ENCODE measurements around the gene CROCC. TPM values are rescaled to one million over a fixed set of nuclear protein-coding genes. Genes with fewer than 3 reads are reported as not detected.
"Not testable (repeated sequence)": the region's sequence is repeated elsewhere in the genome, so short reads cannot be mapped to it uniquely, and the experiment has no call there.

CROCC gene
- total and polyA plus RNA-seq, 2 donors = 13.7 to 26.4 TPM

DNA sequence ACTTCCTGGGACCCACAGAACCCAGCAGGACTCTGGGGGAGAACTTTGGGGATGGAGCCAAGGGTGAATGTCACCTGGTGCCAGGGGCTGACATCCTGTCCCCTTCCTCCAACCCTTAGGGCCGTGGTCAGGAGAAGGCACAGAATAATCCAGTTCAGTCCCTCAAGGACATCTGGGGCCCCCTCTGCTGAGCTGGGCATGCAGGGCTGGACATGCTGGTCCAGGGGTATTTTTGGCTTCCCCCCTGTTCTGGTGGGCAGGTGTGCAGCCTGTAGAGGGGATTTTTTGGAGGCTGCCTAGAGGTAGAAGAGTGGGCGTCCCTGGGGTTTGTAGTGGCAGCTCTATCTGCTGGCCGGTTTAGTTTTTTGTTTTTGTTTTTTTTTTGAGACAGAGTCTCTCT is 3.4 kb upstream of the CROCC start:
- WGBS = 76% methylated on average over 3 of the region's 3 CpGs
- Histone ChIP-seq H3K4me3 (ENCODE audit: low read depth, low read length) (no peak overlapping the region), H3K36me3 (ENCODE audit: insufficient read depth) (no peaks in the 10 kb centered on the region), H3K27ac (ENCODE audit: low read depth) (no peak overlapping the region), H3K4me1 (ENCODE audit: insufficient read depth) (no peaks in the 10 kb centered on the region)
- DNase-seq (ENCODE audit: extremely low spot score) = no peak

DNA sequence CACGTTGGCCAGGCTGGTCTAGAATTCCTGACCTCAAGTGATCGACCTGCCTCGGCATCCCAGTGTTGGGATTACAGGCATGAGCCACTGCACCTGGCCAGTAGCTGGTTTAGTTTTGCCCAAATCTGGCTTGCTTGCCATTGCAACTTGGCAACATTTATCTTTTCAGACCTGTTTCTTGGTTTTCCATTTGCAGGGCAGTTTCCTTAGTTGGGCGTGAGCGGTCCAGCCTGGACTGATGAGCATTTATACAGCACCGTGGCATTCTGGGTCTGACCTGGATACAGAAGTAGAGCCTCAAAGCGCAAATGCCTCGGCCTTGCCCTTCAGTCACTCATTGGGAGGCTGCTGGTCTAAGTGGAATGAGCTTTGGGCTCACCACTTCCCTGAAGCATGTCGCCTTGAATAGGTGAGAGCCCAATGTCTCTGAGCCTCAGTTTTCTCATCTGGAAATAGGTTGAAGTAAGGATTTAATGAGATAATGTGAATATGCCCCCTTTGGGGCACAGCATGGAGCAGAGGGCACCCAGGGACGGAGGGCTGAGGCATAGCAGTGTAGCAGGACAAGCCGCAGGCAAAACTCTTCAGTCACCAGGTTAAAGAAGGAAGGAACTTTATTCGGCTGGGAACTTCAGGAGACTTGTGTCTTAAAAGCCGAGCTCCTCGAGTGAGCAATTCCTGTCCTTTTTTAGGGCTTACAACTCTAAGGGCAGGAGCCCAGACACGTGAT is 2.6 kb upstream of the CROCC start:
- H3K4me3 ChIP-seq (ENCODE audit: low read depth, low read length); H3K27ac ChIP-seq (ENCODE audit: low read depth); H3K36me3 ChIP-seq (ENCODE audit: insufficient read depth); H3K4me1 ChIP-seq (ENCODE audit: insufficient read depth); DNase-seq (ENCODE audit: extremely low spot score): not testable (repeated sequence)
- 87% methylated on average over 15 of the region's 15 CpGs for WGBS

DNA sequence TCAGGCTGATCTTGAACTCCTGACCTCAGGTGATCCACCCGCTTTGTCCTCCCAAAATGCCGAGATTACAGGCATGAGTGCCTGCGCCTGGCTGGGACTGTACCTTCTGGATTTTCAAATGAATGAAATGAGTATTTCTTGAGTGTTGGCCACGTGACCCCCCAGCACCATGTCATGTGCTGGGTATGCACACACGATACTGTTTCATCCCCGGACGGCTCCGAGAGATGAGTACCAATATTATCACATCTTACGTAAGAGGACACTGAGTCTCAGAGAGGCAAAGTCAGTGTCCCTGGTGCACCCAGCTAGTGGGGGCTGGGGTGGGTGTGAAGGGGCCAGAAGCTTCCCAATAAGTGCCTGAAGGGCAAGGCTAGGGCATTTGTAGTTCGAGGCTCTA is 780 bp upstream of the CROCC start:
- Histone ChIP-seq H3K27ac (ENCODE audit: low read depth) (no peak overlapping the region), H3K4me3 (ENCODE audit: low read depth, low read length) (no peak overlapping the region), H3K36me3 (ENCODE audit: insufficient read depth) (no peaks in the 10 kb centered on the region), H3K4me1 (ENCODE audit: insufficient read depth) (no peaks in the 10 kb centered on the region)
- DNase-seq (ENCODE audit: extremely low spot score) = no peak
- WGBS = 92% methylated on average over 10 of the region's 10 CpGs

DNA sequence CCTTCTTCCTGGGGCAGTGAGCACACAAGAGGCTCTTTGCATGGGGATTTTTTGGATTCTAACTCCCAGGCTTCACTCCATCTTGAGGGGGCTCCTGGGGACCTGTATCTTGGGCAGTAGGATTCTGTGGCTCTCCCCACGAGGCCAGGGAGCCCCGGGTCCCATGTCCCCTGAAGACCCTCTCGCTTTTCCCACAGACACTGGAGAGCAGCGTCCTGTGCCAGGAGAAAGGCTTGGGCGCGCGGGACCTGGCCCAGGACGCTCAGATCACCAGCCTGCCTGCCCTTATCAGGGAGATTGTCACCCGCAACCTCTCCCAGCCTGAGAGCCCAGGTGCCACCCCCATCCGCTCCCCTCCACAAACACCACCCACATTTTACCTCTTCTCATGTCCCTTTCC is 735 bp downstream of the CROCC start:
- no peak for DNase-seq (ENCODE audit: extremely low spot score)
- WGBS = 93% methylated on average over 10 of the region's 10 CpGs
- Histone ChIP-seq H3K27ac (ENCODE audit: low read depth) (no peak overlapping the region), H3K4me1 (ENCODE audit: insufficient read depth) (no peaks in the 10 kb centered on the region), H3K4me3 (ENCODE audit: low read depth, low read length) (no peak overlapping the region), H3K36me3 (ENCODE audit: insufficient read depth) (no peaks in the 10 kb centered on the region)

DNA sequence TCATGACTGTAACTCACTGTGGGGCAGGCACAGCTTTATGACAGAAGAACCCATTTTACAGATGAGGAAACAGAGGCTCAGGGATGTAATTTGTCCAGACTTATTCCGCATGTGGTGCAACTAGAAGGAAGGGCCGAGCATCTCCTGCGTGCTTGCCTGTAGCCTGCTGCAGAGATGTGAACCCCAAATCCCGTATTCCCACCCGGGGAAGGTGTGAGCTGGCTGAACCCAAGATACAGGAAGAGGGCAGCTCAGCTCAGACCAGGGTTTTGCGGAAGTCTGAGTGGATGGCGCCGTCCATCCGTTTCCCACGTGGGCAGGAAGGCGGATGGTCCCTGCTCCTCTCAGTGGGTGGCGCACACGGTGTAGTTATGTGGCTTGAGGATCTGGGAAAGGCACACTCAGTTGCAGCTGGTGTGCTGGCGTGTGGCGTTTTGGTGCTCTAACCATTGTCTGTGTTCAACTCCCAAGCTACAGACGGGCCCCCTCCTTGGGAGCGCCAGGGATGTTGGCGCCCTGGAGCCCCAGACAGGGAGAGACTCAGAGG is 1.2 kb downstream of the CROCC start:
- Histone ChIP-seq H3K36me3 (ENCODE audit: insufficient read depth) (no peaks in the 10 kb centered on the region), H3K27ac (ENCODE audit: low read depth) (no peak overlapping the region), H3K4me1 (ENCODE audit: insufficient read depth) (no peaks in the 10 kb centered on the region), H3K4me3 (ENCODE audit: low read depth, low read length) (no peak overlapping the region)
- WGBS = 87% methylated on average over 18 of the region's 18 CpGs
- no peak for DNase-seq (ENCODE audit: extremely low spot score)

DNA sequence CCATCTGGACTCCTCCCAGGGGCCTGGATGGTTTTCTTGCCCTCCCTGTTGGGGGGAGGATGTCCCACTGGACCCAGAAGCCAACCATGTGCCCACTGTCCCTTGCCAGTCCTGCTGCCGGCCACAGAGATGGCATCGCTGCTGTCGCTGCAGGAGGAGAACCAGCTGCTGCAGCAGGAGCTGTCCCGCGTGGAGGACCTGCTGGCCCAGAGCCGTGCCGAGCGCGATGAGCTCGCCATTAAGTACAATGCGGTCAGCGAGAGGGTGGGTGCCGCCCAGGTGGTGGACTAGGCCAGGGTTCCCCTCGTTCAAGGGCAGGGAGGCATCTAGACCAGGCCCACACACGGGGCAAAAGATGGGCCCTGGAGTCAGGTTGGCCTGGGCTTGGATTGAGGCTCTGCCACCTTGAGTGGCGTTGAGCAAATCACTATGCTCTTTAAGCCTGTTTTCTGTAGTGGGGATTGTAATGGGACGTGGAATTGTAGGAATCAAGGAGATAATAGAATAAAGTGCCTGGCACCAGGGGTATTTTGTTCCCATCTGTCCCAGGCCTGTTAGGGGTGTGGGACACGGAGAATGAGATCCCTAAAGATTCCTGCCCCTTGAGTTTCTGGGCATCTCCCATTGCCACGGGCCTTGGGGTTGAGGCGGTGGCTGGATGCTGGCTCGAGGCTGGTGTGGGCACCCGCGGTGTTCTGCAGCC is 2.6 kb downstream of the CROCC start:
- WGBS = 89% methylated on average over 23 of the region's 23 CpGs
- no peak for DNase-seq (ENCODE audit: extremely low spot score)
- Histone ChIP-seq H3K4me1 (ENCODE audit: insufficient read depth) (no peaks in the 10 kb centered on the region), H3K27ac (ENCODE audit: low read depth) (no peak overlapping the region), H3K4me3 (ENCODE audit: low read depth, low read length) (no peak overlapping the region), H3K36me3 (ENCODE audit: insufficient read depth) (no peaks in the 10 kb centered on the region)

DNA sequence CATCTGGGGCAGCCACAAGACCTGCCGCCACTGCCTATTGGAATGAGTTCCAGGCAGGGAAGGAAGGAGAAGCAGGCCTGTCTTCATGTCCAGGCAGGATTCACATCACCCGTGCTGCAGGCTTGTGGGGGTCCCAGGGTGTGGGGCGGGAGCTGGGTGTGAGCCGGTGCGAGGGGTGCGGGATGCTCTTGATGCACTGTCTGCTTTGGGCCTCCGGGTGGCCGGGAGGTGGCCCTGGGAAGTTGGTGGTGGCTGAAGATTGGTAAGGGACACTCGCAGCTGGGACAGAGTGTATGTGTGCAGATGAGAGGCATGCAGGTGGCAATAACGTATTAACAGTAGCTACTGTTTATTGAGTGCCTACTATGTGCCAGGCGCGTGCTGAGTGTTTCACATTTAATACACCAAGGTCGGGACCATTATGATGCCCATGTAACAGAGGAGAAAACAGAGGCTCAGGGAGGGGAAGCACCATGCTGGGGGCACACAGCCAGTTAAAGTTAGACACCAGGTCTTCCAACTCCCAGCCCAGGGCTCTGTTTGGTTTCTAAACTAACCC is 3.3 kb downstream of the CROCC start:
- no peak for DNase-seq (ENCODE audit: extremely low spot score)
- WGBS = 86% methylated on average over 13 of the region's 13 CpGs
- Histone ChIP-seq H3K36me3 (ENCODE audit: insufficient read depth) (no peaks in the 10 kb centered on the region), H3K4me1 (ENCODE audit: insufficient read depth) (no peaks in the 10 kb centered on the region), H3K4me3 (ENCODE audit: low read depth, low read length) (no peak overlapping the region), H3K27ac (ENCODE audit: low read depth) (no peak overlapping the region)

DNA sequence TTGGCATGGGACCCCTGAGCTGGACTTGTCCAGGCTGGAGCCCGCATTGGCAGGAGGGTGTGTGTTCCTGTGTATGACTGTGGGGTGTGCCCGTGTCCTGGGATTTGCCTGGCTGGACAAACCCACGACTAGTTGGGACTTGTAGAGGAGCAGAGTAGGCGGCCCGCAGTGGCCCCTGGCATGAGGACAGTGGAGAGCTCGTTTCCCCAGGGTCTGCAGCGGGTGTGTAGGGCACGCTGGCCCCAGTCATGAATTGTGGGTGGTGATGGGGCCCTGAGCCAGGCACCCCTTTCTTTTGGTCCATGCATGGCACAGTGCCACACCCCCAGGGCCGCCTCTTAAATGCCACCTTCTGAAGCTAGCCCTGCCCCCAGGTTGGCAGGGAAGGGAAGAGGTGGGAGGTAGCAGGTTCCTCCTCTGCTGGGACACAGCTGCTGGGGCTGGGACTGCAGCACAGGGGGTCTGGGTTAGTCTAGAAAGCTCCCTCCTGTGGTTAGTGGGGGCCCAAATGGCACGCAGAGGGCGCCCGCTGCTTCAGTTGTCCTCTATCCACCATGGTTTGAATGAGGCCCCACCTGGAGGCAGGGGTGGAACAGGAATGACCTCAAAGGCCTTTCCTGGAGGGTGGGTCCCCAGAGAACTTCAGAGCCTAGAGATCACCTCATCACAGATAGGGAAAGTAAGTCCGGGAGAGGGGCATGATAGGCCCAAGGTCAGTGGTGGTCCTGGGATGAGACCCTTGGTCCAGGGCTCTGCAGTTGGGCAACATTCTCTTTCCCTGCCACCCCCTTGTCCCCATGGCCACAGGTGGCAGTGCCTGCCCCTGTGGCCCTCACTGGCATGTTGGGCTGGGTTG is 4.1 kb downstream of the CROCC start:
- H3K4me1 ChIP-seq (ENCODE audit: insufficient read depth) = no peaks in the 10 kb centered on the region
- H3K4me3 ChIP-seq (ENCODE audit: low read depth, low read length) = no peak overlapping the region
- H3K27ac ChIP-seq (ENCODE audit: low read depth) = no peak overlapping the region
- no peaks in the 10 kb centered on the region for H3K36me3 ChIP-seq (ENCODE audit: insufficient read depth)
- 88% methylated on average over 13 of the region's 13 CpGs for WGBS
- DNase-seq (ENCODE audit: extremely low spot score) = peak; percentile 66

DNA sequence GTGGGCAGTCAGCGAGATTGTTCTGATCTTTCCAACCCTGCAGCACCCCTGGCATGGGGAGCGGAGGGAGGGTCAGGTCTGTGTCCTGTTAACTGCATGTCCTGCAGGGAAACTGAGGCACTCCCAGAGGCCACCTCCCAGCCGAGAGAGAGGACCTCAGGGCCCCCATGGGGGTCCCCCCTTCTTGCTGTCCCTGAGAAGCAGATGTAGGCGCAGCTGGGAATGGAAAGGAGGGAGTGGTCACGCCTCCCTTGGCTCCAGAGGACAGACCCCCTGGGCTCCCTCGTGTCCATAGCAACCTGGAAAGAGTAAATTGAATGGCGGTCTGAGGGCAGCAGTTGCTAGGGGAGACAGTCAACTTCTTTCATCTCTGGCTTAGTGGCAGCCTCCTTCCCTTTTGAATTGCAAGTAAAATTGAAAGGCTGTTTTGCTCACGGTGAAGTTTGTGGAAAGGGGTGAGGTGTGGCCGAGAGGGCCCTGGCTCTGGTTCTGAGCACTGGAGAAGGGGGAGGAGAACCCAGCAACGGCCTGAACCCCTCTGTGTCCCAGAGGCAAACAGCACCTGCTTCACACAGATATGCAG is 4.9 kb downstream of the CROCC start:
- no peaks in the 10 kb centered on the region for H3K36me3 ChIP-seq (ENCODE audit: insufficient read depth)

DNA sequence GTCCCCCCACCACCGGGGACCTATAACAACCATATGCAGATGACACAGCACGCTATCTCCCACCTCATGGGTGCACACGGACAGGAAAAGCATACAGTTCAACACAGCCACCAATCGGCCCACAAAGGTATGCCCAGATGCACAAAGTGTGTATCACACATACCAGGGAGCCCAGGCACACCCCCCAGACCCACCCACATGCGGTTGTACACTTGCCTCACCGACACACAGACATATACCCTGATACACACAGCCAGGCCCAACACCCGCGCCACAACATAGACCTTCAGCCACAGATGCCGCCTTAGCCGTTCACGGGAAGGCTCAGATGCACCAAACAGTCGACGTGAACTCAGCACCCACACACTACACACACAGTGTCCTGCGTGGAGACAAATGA is 5.5 kb downstream of the CROCC start:
- DNase-seq (ENCODE audit: extremely low spot score) = no peak
- 90% methylated on average over 14 of the region's 14 CpGs for WGBS
- Histone ChIP-seq H3K4me1 (ENCODE audit: insufficient read depth) (no peaks in the 10 kb centered on the region), H3K27ac (ENCODE audit: low read depth) (no peak overlapping the region), H3K4me3 (ENCODE audit: low read depth, low read length) (no peak overlapping the region), H3K36me3 (ENCODE audit: insufficient read depth) (no peaks in the 10 kb centered on the region)

More for the DNA sequence above, 4.9 kb downstream of the CROCC start:
- 63% methylated on average over 10 of the region's 10 CpGs for WGBS
- no peak overlapping the region for H3K4me3 ChIP-seq (ENCODE audit: low read depth, low read length)
- no peaks in the 10 kb centered on the region for H3K4me1 ChIP-seq (ENCODE audit: insufficient read depth)
- peak; percentile 69 for DNase-seq (ENCODE audit: extremely low spot score)
- H3K27ac ChIP-seq (ENCODE audit: low read depth) = no peak overlapping the region

DNA sequence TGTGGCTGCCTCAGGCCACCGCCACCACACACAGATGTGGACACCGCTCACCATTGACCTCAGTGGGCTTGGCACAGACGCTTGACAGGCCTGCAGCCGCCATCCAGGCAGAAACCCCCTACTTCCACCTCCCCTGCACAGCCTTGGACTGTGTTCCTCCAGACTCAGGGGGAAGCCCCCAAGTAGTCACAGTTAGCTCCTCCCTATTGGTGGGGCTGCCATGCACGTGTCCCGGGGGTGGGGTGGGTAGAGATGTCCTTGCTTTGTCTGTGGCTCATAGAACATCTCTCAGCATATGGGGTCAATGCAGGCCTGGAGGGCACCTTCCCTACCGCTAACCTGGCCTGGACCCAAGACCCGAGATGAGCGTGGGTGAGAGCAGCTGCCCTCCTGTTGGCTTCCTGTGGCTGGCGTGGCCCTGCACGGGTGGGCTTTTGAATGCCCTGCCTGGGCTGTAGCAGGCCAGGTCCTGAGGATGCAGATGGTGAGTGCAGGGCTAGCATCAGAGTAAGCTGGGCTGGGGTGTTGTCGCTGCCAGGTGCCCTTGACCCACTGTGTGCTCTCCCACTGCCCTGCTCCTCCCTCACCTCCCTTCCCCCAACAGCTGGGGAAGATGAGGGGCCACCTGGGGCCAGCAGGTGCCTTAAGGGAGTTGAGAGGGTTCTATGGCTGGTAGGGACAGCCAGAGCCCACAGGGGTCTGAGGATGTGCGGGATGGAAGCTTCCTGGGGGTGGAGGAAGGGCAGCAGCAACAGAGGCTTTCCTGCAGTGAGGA is 6.2 kb downstream of the CROCC start:
- H3K36me3 ChIP-seq (ENCODE audit: insufficient read depth) = no peaks in the 10 kb centered on the region
- no peak overlapping the region for H3K4me3 ChIP-seq (ENCODE audit: low read depth, low read length)
- H3K4me1 ChIP-seq (ENCODE audit: insufficient read depth) = no peaks in the 10 kb centered on the region
- DNase-seq (ENCODE audit: extremely low spot score) = no peak
- H3K27ac ChIP-seq (ENCODE audit: low read depth) = no peak overlapping the region
- 87% methylated on average over 13 of the region's 13 CpGs for WGBS

DNA sequence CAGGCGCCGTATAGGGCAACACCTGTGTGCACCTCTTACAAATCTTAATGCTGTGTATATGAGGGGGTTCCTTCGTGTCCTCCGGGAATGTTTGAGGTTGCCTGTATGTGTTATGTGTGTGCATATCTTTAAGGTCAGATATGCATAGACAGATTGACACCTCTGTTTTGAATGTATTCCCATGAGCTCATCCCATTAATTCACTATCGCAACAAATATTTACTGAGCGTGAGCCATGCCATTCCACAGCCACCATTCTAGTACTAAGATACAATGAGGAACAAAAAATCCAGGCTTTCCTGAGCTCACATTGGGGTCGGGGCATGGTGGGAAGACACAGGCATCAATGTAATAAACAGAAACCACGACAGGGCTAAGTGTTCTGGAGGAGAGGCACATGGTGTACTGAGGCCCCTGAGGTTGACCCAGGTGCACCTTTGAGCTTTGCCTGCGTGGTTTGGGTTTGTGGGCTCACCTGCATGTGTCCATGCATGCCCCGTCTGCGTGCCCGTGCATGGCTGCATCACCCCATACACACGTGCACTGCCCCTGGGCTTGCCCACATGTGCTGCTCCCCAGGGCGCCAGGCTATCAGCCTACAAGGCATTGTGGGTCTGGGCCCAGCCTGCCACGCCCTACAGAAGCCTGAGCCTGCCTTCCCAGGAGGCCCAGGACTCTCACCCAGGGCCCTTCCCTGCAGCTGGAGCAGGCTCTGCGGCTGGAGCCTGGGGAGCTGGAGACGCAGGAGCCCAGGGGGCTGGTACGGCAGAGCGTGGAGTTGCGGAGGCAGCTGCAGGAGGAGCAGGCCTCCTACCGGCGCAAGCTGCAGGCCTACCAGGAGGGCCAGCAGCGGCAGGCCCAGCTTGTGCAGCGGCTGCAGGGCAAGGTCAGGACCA is 7.7 kb downstream of the CROCC start:
- H3K4me3 ChIP-seq (ENCODE audit: low read depth, low read length); H3K36me3 ChIP-seq (ENCODE audit: insufficient read depth); H3K4me1 ChIP-seq (ENCODE audit: insufficient read depth); DNase-seq (ENCODE audit: extremely low spot score); H3K27ac ChIP-seq (ENCODE audit: low read depth): not testable (repeated sequence)
- 82% methylated on average over 24 of the region's 24 CpGs for WGBS

Data from urinary bladder (tissue), 4 donors.